ENCODE data around the gene ENOPH1.

Gene ENOPH1

GRCh38 chr4:82501154-82501442 is 70.7 kb downstream of the ENOPH1 start:
- no peak for FAIRE-seq

DNA sequence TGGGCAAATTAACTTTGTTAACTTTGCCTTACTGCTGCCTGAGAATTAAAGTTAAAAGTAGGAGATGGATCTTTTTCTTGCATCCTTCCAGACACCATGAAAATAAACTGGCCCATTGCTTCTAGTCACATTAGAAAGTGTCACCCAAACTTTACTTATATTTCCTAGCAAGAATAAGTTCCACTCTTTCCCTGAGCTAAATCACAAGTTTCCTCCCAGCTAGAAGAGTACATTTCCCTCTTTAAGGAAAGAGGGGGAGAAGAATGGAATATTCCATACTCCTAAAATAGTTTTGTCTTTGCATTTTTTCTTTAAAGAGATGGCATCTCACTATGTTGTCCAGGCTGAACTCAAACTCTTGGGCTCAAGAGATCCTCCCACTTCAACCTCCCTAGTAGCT is 77.6 kb downstream of the ENOPH1 start:
- FAIRE-seq (no peak), DNase-seq (ENCODE audit: insufficient read length, low spot score) (no peak)

More at GRCh38 chr4:82501154-82501442, 70.7 kb downstream of the ENOPH1 start:
- no peak for DNase-seq (ENCODE audit: insufficient read length, low spot score)

DNA sequence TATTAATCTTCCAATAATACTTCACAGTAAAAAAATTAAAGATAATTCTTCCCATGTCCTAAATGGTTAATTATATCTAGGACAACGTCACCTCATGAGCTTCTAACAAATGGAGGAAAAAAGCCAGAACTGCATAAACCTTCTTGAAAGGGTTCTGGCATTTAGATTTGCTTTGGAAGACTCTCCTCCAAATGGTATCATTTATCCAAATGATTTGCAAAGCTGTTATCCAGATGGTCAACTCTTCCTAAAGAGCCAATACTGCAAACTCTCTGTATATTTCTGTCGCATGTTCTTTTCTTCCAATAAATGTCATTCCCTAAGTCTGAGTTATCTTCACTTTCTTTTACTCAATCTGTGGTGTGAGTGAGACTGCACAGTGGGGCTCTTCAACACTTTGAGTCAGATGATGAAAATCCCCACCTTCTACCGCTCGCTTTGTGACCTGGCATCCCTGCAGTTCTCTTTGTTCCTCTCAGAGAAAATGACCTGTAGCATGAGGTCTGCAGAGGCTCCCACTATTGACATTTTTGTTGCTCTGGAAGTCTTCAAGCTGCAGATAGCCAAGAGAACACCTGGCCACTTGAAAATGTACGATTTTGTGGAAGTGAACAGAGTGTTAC is 78.5 kb downstream of the ENOPH1 start:
- FAIRE-seq: no peak
- DNase-seq (ENCODE audit: insufficient read length, low spot score): no peak

DNA sequence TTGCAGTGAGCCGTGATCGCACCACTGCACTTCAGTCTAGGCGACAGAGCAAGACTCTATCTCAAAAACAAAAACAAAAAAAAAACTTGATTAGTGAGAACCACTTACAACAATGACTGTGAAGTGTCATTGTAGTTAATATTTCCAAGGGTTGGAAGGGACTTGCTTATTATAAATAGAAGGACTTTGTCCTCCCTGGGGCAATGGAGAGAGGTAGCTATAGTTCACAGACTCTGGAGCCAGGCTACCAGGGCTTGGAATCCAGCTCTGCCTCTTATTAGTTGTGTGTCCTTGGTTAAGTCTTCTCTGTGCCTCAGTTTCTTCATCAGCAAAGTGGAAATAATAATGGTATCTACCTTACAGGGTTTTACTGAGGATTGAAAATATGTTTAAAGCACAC is 79.8 kb downstream of the ENOPH1 start:
- no peak for FAIRE-seq
- DNase-seq (ENCODE audit: insufficient read length, low spot score): no peak

Data from GM19239 (cell line).